Activated T-helper 1 cell treated with anti-CD3 and anti-CD28 coated beads, Interleukin-12 subunit alpha, Interleukin-12 subunit beta, Interleukin-2, Interleukin-4 antibody, amounts not matched to agents 30 ng/mL and 10 ng/mL and 1 ng/mL, durations not matched to agents 14 hours and 24 hours and 36 hours (primary cell): ENCODE data around the gene CPA4. TPM values are rescaled to one million over a fixed set of nuclear protein-coding genes. Genes with fewer than 3 reads are reported as not detected.
"Not testable (repeated sequence)": the region's sequence is repeated elsewhere in the genome, so short reads cannot be mapped to it uniquely, and the experiment has no call there.

ENCODE experiments used
- DNase-seq: peaks from one replicate; pipeline ENCODE4 v3.0.0; 2021; ENCODE audit warnings: low spot score
- H3K27ac Mint-ChIP-seq: one replicate; pipeline ENCODE4 v1.8.0; 2021; ENCODE audit warnings: mild to moderate bottlenecking, mixed read lengths
- H3K27me3 Mint-ChIP-seq: one replicate; pipeline ENCODE4 v1.8.0; 2022; ENCODE audit warnings: mild to moderate bottlenecking, moderate library complexity, mixed read lengths; ENCODE audit not compliant: insufficient read depth
- H3K36me3 Mint-ChIP-seq: one replicate; pipeline ENCODE4 v1.8.0; 2021; ENCODE audit warnings: low read depth, mixed read lengths
- H3K4me1 Mint-ChIP-seq: one replicate; pipeline ENCODE4 v1.8.0; 2021; ENCODE audit warnings: low read depth, mixed read lengths
- H3K4me3 Mint-ChIP-seq: one replicate; pipeline ENCODE4 v1.8.0; 2021; ENCODE audit warnings: mild to moderate bottlenecking, moderate library complexity, mixed read lengths
- H3K9me3 Mint-ChIP-seq: one replicate; pipeline ENCODE4 v1.8.0; 2021; ENCODE audit warnings: mixed read lengths
- intact Hi-C: fragments of 100-400 bp; cut with micrococcal nuclease; formaldehyde crosslinking; loops from one replicate; pipeline ENCODE4 v1.15.1; 2024
- total RNA-seq: library from RNA; stranded (reverse); gene quantifications from 2 replicates; pipeline ENCODE4 v1.2.3, GENCODE V29; 2022

Gene CPA4, protein sequence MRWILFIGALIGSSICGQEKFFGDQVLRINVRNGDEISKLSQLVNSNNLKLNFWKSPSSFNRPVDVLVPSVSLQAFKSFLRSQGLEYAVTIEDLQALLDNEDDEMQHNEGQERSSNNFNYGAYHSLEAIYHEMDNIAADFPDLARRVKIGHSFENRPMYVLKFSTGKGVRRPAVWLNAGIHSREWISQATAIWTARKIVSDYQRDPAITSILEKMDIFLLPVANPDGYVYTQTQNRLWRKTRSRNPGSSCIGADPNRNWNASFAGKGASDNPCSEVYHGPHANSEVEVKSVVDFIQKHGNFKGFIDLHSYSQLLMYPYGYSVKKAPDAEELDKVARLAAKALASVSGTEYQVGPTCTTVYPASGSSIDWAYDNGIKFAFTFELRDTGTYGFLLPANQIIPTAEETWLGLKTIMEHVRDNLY
- not detected in 2 replicates for total RNA-seq

DNA sequence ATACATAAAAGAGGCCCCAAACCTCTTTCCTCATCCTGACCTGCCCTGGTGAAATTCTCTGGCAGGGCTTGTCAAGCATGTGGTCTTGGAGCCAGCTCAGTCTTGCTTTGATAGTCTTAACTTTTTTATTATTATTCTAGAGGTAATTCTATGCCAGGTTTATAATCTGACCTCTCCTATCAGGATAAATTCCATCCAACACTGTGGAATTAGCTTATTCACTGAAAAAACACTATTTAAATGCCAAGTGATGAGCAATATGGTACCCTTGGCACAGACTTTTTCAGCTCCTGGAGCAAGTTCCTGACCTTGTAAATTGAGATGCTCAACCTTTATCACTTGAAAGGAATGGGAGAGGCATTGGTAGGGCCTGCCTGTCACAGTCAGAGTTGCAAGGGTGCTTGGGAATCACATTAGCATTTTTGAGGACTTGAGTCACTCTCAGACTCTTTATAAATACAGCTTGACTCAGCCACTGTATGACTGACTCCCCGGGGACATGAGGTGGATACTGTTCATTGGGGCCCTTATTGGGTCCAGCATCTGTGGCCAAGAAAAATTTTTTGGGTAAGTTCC, at the start of gene CPA4:
Gene CPA4, plus strand, starts transcription at position 480 of the 576 bp plus-strand sequence. Its CDS starts 20 bp downstream, at position 500.
- H3K9me3 Mint-ChIP-seq: peaks cover 10% of the 10 kb centered on the region
- H3K4me3 Mint-ChIP-seq: no peak within 1 kb of the TSS
- no peak for DNase-seq
- no peak within 1 kb of the TSS for H3K27ac Mint-ChIP-seq
- H3K27me3 Mint-ChIP-seq: no peaks in the 10 kb centered on the region
- H3K36me3 Mint-ChIP-seq: no peaks in the 10 kb centered on the region
- intact Hi-C loops: no loop called here
- no peaks in the 10 kb centered on the region for H3K4me1 Mint-ChIP-seq

- intact Hi-C loops: loop anchor here (1.0 to 5.0 kb wide), 3 partner anchors 34 to 243 kb away; partner anchors contain the start of gene TMEM209
- not testable (repeated sequence) for H3K36me3 Mint-ChIP-seq, DNase-seq, H3K9me3 Mint-ChIP-seq, H3K4me3 Mint-ChIP-seq, H3K27me3 Mint-ChIP-seq
- H3K27ac Mint-ChIP-seq: peak overlapping the region; percentile 2
- H3K4me1 Mint-ChIP-seq: peaks cover 11% of the 10 kb centered on the region
Measured at GRCh38 chr7:130243486-130243885, 49.5 kb upstream of the CPA4 start.

GRCh38 chr7:130246491-130246890, 46.5 kb upstream of the CPA4 start:
- H3K9me3 Mint-ChIP-seq, H3K4me3 Mint-ChIP-seq, intact Hi-C loops, H3K36me3 Mint-ChIP-seq, H3K27ac Mint-ChIP-seq, DNase-seq, H3K27me3 Mint-ChIP-seq: not testable (repeated sequence)
- peaks cover 11% of the 10 kb centered on the region for H3K4me1 Mint-ChIP-seq

DNA sequence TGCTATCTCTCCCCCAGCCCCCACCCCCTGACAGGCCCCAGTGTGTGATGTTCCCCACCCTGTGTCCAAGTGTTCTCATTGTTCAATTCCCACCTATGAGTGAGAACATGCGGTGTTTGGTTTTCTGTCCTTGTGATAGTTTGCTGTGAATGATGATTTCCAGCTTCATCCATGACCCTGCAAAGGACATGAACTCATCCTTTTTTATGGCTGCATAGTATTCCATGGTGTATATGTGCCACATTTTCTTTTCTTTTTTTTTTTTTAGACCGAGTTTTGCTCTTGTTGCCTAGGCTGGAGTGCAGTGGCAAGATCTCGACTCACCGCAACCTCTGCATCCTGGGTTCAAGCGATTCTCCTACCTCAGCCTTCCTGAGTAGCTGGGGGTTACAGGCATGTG, 44.1 kb upstream of the CPA4 start:
- H3K27ac Mint-ChIP-seq, DNase-seq, H3K27me3 Mint-ChIP-seq, H3K36me3 Mint-ChIP-seq, H3K4me3 Mint-ChIP-seq, H3K4me1 Mint-ChIP-seq, intact Hi-C loops: not testable (repeated sequence)
- H3K9me3 Mint-ChIP-seq: peaks cover 19% of the 10 kb centered on the region

GRCh38 chr7:130249626-130250025, 43.3 kb upstream of the CPA4 start:
- DNase-seq, H3K4me1 Mint-ChIP-seq, intact Hi-C loops, H3K27me3 Mint-ChIP-seq, H3K4me3 Mint-ChIP-seq, H3K27ac Mint-ChIP-seq, H3K36me3 Mint-ChIP-seq: not testable (repeated sequence)
- peaks cover 14% of the 10 kb centered on the region for H3K9me3 Mint-ChIP-seq

DNA sequence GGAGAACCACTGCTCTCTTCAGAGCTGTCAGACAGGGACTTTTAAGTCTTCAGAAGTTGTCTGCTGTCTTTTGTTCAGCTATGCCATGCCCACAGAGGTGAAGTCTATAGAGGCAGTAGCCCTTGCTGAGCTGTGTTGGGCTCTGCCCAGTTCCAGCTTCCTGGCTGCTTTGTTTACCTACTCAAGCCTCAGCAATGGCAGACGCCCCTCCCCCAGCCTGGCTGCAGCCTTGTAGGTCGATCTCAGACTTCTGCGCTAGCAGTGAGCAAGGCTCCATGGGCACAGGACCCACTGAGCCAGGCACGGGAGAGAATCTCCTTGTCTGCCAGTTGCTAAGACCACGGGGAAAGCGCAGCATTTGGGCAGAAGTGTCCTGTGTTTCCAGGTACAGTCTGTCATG, 38.4 kb upstream of the CPA4 start:
- intact Hi-C loops: no loop called here
- Mint-ChIP-seq H3K36me3 (peaks cover 2% of the 10 kb centered on the region), H3K4me3 (no peak overlapping the region), H3K4me1 (no peaks in the 10 kb centered on the region), H3K27ac (no peak overlapping the region), H3K27me3 (no peaks in the 10 kb centered on the region), H3K9me3 (peaks cover 22% of the 10 kb centered on the region)
- no peak for DNase-seq

DNA sequence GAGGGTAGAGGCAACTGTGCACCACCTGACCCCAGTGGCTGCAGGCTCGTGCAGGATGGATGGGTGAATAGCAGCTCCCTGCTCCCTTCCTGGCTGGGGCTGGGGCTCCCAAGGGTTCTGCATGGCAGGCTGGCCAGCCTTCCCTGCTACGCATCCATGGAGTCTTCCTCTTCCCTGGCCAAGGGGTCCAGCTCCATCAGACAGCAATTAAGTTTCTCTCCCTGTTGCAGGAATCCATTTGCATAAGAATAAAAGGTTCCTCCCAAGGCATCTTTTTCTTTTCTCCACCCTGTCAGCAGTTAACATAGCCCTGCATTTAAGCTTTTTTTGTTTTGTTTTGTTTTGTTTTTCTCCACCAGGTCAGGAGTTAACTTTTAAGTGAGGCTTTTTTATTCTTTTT, 36.3 kb upstream of the CPA4 start:
- Mint-ChIP-seq H3K27me3 (no peaks in the 10 kb centered on the region), H3K4me1 (no peaks in the 10 kb centered on the region), H3K36me3 (peaks cover 2% of the 10 kb centered on the region), H3K9me3 (peaks cover 22% of the 10 kb centered on the region), H3K27ac (no peak overlapping the region), H3K4me3 (no peak overlapping the region)
- no peak for DNase-seq
- intact Hi-C loops: no loop called here

GRCh38 chr7:130258494-130259078, 34.4 kb upstream of the CPA4 start:
- DNase-seq: no peak
- intact Hi-C loops: no loop called here
- Mint-ChIP-seq H3K27ac (no peak overlapping the region), H3K9me3 (peaks cover 10% of the 10 kb centered on the region), H3K27me3 (peaks cover 1% of the 10 kb centered on the region), H3K4me1 (no peaks in the 10 kb centered on the region), H3K4me3 (no peak overlapping the region), H3K36me3 (peaks cover 2% of the 10 kb centered on the region)

DNA sequence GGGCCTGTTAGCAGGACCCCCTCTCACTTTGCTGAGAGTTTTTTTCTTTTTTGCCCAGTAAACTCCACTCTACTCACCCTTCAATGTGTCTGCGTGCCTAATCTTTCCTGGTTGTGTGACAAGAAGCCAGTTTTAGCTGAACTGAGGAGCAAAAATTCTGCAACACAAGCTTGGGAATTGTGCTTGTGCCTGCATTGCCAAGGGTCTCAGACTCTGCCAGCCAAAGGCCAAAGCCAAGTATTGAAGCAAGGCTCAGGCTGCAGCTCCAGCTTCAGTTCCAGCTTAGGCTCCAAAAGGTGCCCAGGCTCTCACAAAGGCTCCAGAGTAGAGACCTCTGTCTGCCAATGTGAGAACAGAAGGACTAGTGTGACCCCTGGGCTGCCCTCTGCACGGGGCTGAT, 30.5 kb upstream of the CPA4 start:
- Mint-ChIP-seq H3K9me3 (peaks cover 8% of the 10 kb centered on the region), H3K36me3 (peaks cover 2% of the 10 kb centered on the region), H3K4me1 (no peaks in the 10 kb centered on the region), H3K27me3 (peaks cover 1% of the 10 kb centered on the region), H3K27ac (no peak overlapping the region), H3K4me3 (no peak overlapping the region)
- no peak for DNase-seq
- intact Hi-C loops: no loop called here

- H3K27ac Mint-ChIP-seq: no peak overlapping the region
- H3K36me3 Mint-ChIP-seq: peaks cover 2% of the 10 kb centered on the region
- peaks cover 1% of the 10 kb centered on the region for H3K27me3 Mint-ChIP-seq
- no peak for DNase-seq
- intact Hi-C loops: no loop called here
- H3K9me3 Mint-ChIP-seq: peaks cover 8% of the 10 kb centered on the region
- no peak overlapping the region for H3K4me3 Mint-ChIP-seq
- no peaks in the 10 kb centered on the region for H3K4me1 Mint-ChIP-seq
Measured at GRCh38 chr7:130263130-130263529, 29.8 kb upstream of the CPA4 start.

DNA sequence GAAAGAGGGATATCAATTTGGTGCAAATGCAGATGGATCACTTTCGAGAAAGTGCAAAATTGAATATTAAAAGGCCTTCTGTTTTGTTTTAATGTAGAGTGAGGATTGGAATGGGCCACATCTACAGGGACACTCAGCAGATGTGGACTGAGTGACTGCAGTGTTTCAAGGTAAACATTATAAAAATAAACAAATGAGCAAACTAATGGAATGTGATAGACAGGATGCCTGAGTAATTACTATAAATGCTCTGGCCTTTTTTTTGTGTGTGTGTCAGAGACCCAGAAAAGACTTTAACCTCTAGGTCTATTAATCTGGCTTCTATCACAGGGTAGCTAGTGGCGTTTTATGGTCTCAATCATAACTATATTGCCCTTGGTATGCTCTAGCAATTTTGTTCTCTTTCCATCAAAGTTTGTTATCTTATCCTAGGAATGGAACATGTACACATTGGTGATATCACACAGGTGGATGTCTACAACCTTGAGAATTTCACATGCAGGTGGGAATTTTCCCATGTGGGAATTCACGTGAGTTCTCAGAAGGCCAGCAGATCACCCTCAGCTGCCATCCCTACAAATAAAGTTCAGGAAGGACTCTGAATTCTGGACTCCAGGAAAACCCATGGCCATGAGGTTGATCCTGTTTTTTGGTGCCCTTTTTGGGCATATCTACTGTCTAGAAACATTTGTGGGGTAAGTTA, 26.6 kb upstream of the CPA4 start, which contains the start of gene CPA2:
Gene CPA2, plus strand, starts transcription at position 606 of the 703 bp plus-strand sequence. Its CDS starts 19 bp downstream, at position 625.
- Mint-ChIP-seq H3K9me3 (no peaks in the 10 kb centered on the region), H3K36me3 (no peaks in the 10 kb centered on the region), H3K27ac (no peak within 1 kb of the TSS), H3K4me3 (no peak within 1 kb of the TSS), H3K27me3 (peaks cover 1% of the 10 kb centered on the region), H3K4me1 (no peaks in the 10 kb centered on the region)
- DNase-seq: no peak
- intact Hi-C loops: no loop called here

DNA sequence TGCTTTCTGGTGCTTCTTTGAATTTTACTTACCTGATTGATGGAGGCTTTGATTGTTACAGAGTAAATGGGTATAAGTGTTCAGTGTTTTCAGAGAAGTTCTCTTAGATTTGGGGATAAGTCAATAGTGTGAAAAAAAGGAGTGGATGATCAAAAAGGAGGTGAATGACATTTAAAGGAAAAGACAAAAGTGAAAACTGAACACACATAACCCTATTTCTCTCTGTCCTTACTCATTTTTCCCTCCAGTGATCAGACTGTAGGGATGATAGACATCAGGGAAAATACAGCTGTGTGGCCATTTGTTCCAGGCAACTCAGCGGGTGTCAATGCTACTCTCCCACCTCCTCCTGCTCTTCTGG, 26.0 kb upstream of the CPA4 start:
- peaks cover 1% of the 10 kb centered on the region for H3K27me3 Mint-ChIP-seq
- H3K4me3 Mint-ChIP-seq: no peak overlapping the region
- no peak overlapping the region for H3K27ac Mint-ChIP-seq
- no peaks in the 10 kb centered on the region for H3K9me3 Mint-ChIP-seq
- intact Hi-C loops: no loop called here
- DNase-seq: no peak
- no peaks in the 10 kb centered on the region for H3K4me1 Mint-ChIP-seq
- H3K36me3 Mint-ChIP-seq: no peaks in the 10 kb centered on the region
